Mesendoderm (in vitro differentiated cells): ENCODE data around the gene TFF3.
A peak's percentile ranks its signal among the peaks of the same experiment; 100 is the strongest.

ENCODE experiments used
- DNase-seq: peaks from one replicate; pipeline ENCODE4 v3.0.0; 2013
- H2AK5ac ChIP-seq: 2 replicates; pipeline ENCODE4 v1.6.1; 2013; ENCODE audit warnings: low read length, inconsistent platforms
- H2BK120ac ChIP-seq: 2 replicates; pipeline ENCODE4 v1.6.1; 2013; ENCODE audit warnings: low read depth, mild to moderate bottlenecking, low read length, moderate library complexity, mixed read lengths
- H2BK15ac ChIP-seq: replicated peaks from 2 replicates; pipeline ENCODE4 v1.6.1; 2013; ENCODE audit warnings: low read depth, mild to moderate bottlenecking, moderate library complexity
- H2BK5ac ChIP-seq: 2 replicates; pipeline ENCODE4 v1.6.1; 2013; ENCODE audit warnings: low read length, inconsistent platforms
- H3K18ac ChIP-seq: 2 replicates; pipeline ENCODE4 v1.6.1; 2013; ENCODE audit warnings: mild to moderate bottlenecking, low read length, mixed read lengths
- H3K23ac ChIP-seq: one replicate; pipeline ENCODE4 v1.6.1; 2013; ENCODE audit warnings: low read length
- H3K27ac ChIP-seq: 2 replicates; pipeline ENCODE4 v1.5.1; 2013; ENCODE audit warnings: low read depth, mild to moderate bottlenecking, inconsistent platforms, low read length, moderate library complexity
- H3K27me3 ChIP-seq: 2 replicates; pipeline ENCODE4 v1.6.1; 2013; ENCODE audit warnings: low read length, control low read depth, mild to moderate bottlenecking, inconsistent platforms; ENCODE audit not compliant: insufficient read depth, poor library complexity
- H3K36me3 ChIP-seq: 2 replicates; pipeline ENCODE4 v1.6.1; 2013; ENCODE audit warnings: low read length, inconsistent platforms; ENCODE audit not compliant: control insufficient read depth, insufficient read depth
- H3K4ac ChIP-seq: one replicate; pipeline ENCODE4 v1.6.1; 2013; ENCODE audit warnings: low read depth, mild to moderate bottlenecking, low read length, moderate library complexity
- H3K4me1 ChIP-seq: 2 replicates; pipeline ENCODE4 v1.6.1; 2013; ENCODE audit warnings: low read depth, low read length, inconsistent platforms; ENCODE audit not compliant: control insufficient read depth
- H3K4me2 ChIP-seq: 2 replicates; pipeline ENCODE4 v1.6.1; 2013; ENCODE audit warnings: low read length
- H3K4me3 ChIP-seq: 2 replicates; pipeline ENCODE4 v1.5.1; 2013; ENCODE audit warnings: mild to moderate bottlenecking, low read length
- H3K56ac ChIP-seq: one replicate; pipeline ENCODE4 v1.6.1; 2013; ENCODE audit warnings: low read length
- H3K79me1 ChIP-seq: 2 replicates; pipeline ENCODE4 v1.6.1; 2013; ENCODE audit warnings: low read length, inconsistent platforms
- H3K79me2 ChIP-seq: 2 replicates; pipeline ENCODE4 v1.6.1; 2013; ENCODE audit warnings: mild to moderate bottlenecking, low read length; ENCODE audit not compliant: control insufficient read depth, insufficient read depth
- H3K9ac ChIP-seq: 2 replicates; pipeline ENCODE4 v1.6.1; 2013; ENCODE audit warnings: low read length, inconsistent platforms
- H4K5ac ChIP-seq: one replicate; pipeline ENCODE4 v1.6.1; 2013; ENCODE audit warnings: low read length
- H4K8ac ChIP-seq: one replicate; pipeline ENCODE4 v1.6.1; 2013; ENCODE audit warnings: low read depth, mild to moderate bottlenecking, control low read depth, low read length, moderate library complexity
- WGBS: extraction: QIAGEN DNeasy Blood & Tissue Kit; methylation state at CpG from one replicate; pipeline ENCODE4 v1.1.7; 2013; ENCODE audit warnings: low lambda C conversion rate, missing lambda C conversion rate; ENCODE audit not compliant: insufficient coverage; ENCODE audit errors: extremely low coverage; 5-methylcytosine and 5-hydroxymethylcytosine counted together

TFF3 gene

GRCh38 chr21:42269386-42269785 lies 45.8 kb downstream of the TFF3 start:
- H2AK5ac ChIP-seq: no peak overlapping the region
- no peaks in the 10 kb centered on the region for H3K36me3 ChIP-seq
- no peak overlapping the region for H2BK120ac ChIP-seq
- H3K9ac ChIP-seq: no peak overlapping the region
- no peak overlapping the region for H3K4me3 ChIP-seq
- no CpG with 5 or more reads among the region's 10 CpGs for WGBS
- no peak overlapping the region for H2BK15ac ChIP-seq
- no peak overlapping the region for H2BK5ac ChIP-seq
- no peak overlapping the region for H3K23ac ChIP-seq
- H4K5ac ChIP-seq: no peak overlapping the region
- H3K27me3 ChIP-seq: no peaks in the 10 kb centered on the region
- DNase-seq: no peak
- H3K27ac ChIP-seq: no peak overlapping the region
- H3K79me1 ChIP-seq: no peaks in the 10 kb centered on the region
- H4K8ac ChIP-seq: no peak overlapping the region
- no peak overlapping the region for H3K4ac ChIP-seq
- H3K4me2 ChIP-seq: no peak overlapping the region
- no peak overlapping the region for H3K56ac ChIP-seq
- H3K18ac ChIP-seq: no peak overlapping the region
- H3K79me2 ChIP-seq: no peaks in the 10 kb centered on the region
- H3K4me1 ChIP-seq: no peaks in the 10 kb centered on the region

GRCh38 chr21:42266971-42267556 lies 48.1 kb downstream of the TFF3 start:
- Histone ChIP-seq H2BK5ac (no peak overlapping the region), H3K56ac (no peak overlapping the region), H3K79me2 (no peaks in the 10 kb centered on the region), H3K4me3 (no peak overlapping the region), H3K9ac (no peak overlapping the region), H4K8ac (no peak overlapping the region), H3K23ac (no peak overlapping the region), H3K79me1 (no peaks in the 10 kb centered on the region), H3K36me3 (no peaks in the 10 kb centered on the region), H2AK5ac (no peak overlapping the region), H3K18ac (no peak overlapping the region), H3K4me1 (no peaks in the 10 kb centered on the region), H3K4me2 (no peak overlapping the region), H3K27ac (no peak overlapping the region), H2BK120ac (no peak overlapping the region), H3K4ac (no peak overlapping the region), H4K5ac (no peak overlapping the region), H3K27me3 (no peaks in the 10 kb centered on the region), H2BK15ac (no peak overlapping the region)
- DNase-seq: no peak
- WGBS: no CpG with 5 or more reads among the region's 7 CpGs

- no peaks in the 10 kb centered on the region for H3K27me3 ChIP-seq
- H3K18ac ChIP-seq: no peak overlapping the region
- no peaks in the 10 kb centered on the region for H3K79me2 ChIP-seq
- no peak overlapping the region for H4K5ac ChIP-seq
- no peaks in the 10 kb centered on the region for H3K79me1 ChIP-seq
- no peak for DNase-seq
- no peak overlapping the region for H2BK120ac ChIP-seq
- H3K4me2 ChIP-seq: no peak overlapping the region
- no peak overlapping the region for H2AK5ac ChIP-seq
- no peak overlapping the region for H3K27ac ChIP-seq
- no peak overlapping the region for H2BK5ac ChIP-seq
- no CpG with 5 or more reads among the region's 12 CpGs for WGBS
- no peaks in the 10 kb centered on the region for H3K36me3 ChIP-seq
- no peak overlapping the region for H3K4me3 ChIP-seq
- H3K4ac ChIP-seq: no peak overlapping the region
- H3K23ac ChIP-seq: no peak overlapping the region
- no peak overlapping the region for H2BK15ac ChIP-seq
- H3K56ac ChIP-seq: no peak overlapping the region
- H3K9ac ChIP-seq: no peak overlapping the region
- no peaks in the 10 kb centered on the region for H3K4me1 ChIP-seq
- H4K8ac ChIP-seq: no peak overlapping the region
Observed at GRCh38 chr21:42265231-42265812, 49.9 kb downstream of the TFF3 start.

GRCh38 chr21:42264245-42265195 lies 50.7 kb downstream of the TFF3 start:
- H3K56ac ChIP-seq: no peak overlapping the region
- H3K4me1 ChIP-seq: no peaks in the 10 kb centered on the region
- H3K4me2 ChIP-seq: no peak overlapping the region
- H4K5ac ChIP-seq: no peak overlapping the region
- no peak overlapping the region for H3K4ac ChIP-seq
- H2AK5ac ChIP-seq: no peak overlapping the region
- no peak overlapping the region for H2BK15ac ChIP-seq
- no peak overlapping the region for H3K9ac ChIP-seq
- DNase-seq: no peak
- H3K79me2 ChIP-seq: no peaks in the 10 kb centered on the region
- no CpG with 5 or more reads among the region's 13 CpGs for WGBS
- no peaks in the 10 kb centered on the region for H3K79me1 ChIP-seq
- H3K27ac ChIP-seq: no peak overlapping the region
- H3K4me3 ChIP-seq: no peak overlapping the region
- H3K23ac ChIP-seq: no peak overlapping the region
- no peak overlapping the region for H2BK120ac ChIP-seq
- H2BK5ac ChIP-seq: no peak overlapping the region
- H3K36me3 ChIP-seq: no peaks in the 10 kb centered on the region
- H4K8ac ChIP-seq: no peak overlapping the region
- no peak overlapping the region for H3K18ac ChIP-seq
- no peaks in the 10 kb centered on the region for H3K27me3 ChIP-seq

- Histone ChIP-seq H3K18ac (no peak overlapping the region), H3K79me2 (no peaks in the 10 kb centered on the region), H3K4me2 (no peak overlapping the region), H2AK5ac (no peak overlapping the region), H3K23ac (no peak overlapping the region), H3K4me1 (no peaks in the 10 kb centered on the region), H2BK5ac (no peak overlapping the region), H3K79me1 (no peaks in the 10 kb centered on the region), H2BK15ac (no peak overlapping the region), H3K4me3 (no peak overlapping the region), H3K4ac (no peak overlapping the region), H3K9ac (no peak overlapping the region), H3K36me3 (no peaks in the 10 kb centered on the region), H3K56ac (no peak overlapping the region), H3K27ac (no peak overlapping the region), H3K27me3 (no peaks in the 10 kb centered on the region), H4K5ac (no peak overlapping the region), H4K8ac (no peak overlapping the region), H2BK120ac (no peak overlapping the region)
- DNase-seq: peak; percentile 19
- no CpG with 5 or more reads among the region's 18 CpGs for WGBS
Observed at GRCh38 chr21:42263591-42264131, 51.5 kb downstream of the TFF3 start.
